GM12874 (cell line): ENCODE results near the gene STOML1.

Experiments used
- TF ChIP-seq, protein P1 (sequence below): IDR thresholded peaks from 2 replicates; pipeline ENCODE4 v1.5.1; 2011; ENCODE audit warnings: low read depth, mild to moderate bottlenecking, control low read depth, low read length, moderate library complexity; ENCODE audit not compliant: insufficient read depth

The STOML1 gene

DNA sequence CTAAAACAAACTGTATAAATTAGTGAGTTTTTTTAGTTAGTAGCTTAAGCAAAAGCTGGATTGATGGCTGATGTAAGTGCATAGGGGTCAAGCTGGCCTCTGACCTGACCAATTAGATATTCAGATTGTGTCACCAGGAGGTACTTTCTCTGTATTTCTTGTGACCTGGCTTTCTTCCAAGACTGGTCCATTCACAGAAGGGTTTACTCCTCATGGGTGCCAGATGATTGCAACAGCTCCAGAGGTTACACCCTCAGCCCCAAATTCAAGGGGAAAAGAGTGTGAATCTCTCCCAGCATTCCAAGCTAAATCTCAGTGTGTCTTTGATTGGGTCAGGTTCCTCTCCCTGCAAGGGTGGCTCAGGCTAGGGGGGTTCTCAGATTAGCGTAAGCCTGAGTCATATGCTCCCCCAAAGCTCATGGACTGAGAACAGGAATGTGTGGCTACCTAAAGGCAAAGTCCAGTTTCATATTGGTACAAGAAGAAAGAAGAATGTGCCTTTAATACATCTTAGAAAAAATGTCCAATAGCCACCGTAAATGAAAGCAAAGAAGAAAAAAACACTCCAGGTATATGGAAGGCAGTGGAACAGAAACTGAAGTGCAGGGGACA is 18.9 kb upstream of the STOML1 start:
- TF ChIP-seq, protein P1, sequence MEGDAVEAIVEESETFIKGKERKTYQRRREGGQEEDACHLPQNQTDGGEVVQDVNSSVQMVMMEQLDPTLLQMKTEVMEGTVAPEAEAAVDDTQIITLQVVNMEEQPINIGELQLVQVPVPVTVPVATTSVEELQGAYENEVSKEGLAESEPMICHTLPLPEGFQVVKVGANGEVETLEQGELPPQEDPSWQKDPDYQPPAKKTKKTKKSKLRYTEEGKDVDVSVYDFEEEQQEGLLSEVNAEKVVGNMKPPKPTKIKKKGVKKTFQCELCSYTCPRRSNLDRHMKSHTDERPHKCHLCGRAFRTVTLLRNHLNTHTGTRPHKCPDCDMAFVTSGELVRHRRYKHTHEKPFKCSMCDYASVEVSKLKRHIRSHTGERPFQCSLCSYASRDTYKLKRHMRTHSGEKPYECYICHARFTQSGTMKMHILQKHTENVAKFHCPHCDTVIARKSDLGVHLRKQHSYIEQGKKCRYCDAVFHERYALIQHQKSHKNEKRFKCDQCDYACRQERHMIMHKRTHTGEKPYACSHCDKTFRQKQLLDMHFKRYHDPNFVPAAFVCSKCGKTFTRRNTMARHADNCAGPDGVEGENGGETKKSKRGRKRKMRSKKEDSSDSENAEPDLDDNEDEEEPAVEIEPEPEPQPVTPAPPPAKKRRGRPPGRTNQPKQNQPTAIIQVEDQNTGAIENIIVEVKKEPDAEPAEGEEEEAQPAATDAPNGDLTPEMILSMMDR, result no peak

DNA sequence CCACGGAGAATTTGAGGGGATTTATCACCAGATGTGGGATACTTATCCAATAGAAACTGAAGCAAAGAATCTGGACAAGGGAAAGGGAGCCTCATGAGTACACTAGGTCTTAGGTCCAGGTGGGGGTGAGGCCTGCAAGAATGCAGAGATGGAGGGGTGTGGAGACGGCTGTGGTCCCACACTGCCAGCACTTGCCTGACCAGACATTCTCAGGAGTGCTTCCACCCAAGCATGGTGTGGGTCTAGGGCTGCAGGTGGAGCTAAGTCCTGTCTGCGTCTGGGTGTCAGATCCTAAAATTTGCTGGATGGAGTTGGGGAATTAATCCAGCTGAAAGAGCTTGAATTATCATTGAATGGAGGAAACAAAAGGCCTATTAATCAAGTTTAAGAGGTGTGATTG is 16.8 kb upstream of the STOML1 start:
- TF ChIP-seq, protein P1, result no peak

DNA sequence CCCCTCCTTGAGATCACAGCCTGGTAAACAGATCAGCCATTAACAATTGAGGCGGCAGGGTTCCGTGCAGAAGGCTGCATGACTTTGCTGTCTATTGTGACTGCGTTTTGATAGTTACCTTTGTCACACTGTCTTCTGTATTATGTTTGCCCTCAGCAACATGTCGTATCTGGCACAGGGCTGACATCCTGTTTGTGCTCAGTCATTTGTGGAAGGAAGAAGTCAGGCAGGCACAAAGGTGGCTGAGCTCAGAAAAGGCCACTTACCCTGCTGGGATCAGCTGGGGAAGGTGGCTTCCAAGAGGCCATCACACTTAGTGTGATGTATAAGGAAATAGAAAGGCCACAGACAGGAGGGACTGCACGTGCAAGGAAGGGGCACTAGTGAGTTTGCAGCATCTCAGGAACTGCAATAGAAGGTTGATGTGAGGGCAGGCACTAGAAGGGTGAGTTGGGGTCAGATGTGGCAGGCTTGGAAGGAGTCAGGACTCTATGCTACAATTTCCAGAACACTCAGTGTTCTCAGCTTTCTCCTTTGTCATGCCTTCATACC is 15.8 kb upstream of the STOML1 start:
- TF ChIP-seq, protein P1, result no peak

DNA sequence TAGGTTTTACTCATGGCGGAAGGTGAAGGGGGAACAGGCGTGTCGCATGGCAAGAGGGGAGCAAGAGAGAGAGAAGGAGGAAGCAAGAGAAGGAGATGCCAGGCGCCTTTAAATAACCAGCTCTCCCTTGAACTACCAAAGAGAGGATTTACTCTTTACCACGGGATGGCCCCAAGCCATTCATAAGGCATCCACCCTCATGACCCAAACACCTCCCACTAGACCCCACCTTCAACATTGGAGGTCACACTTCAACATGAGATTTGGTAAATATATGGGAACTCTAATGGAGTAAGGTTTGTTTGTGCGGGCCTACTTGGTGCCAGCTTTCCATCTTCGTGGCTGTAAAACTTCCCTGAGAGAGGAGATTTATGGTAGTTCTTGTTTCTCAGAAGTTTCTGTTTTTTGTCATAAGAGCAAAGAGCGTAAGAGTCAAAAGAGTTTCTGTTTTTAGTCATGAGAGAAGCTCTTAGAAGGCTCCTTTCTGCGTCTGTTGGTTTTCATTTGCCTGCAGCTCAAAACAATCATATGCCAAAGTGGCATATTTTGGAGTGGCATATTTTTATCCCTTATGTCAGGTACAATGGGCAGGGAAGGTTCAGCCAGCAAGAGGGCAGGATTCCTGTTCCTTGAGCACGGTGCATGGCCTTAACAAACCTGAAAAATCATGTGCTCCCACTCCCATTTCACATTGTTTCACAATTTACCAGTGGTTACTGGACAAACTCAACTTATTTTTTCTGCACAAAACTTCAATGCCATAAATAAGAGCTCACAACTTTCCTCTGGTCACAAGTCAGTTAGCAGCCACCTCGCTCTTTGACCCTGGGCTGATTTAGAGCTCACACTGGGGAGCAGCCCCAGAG is 14.9 kb upstream of the STOML1 start:
- TF ChIP-seq, protein P1, result no peak

DNA sequence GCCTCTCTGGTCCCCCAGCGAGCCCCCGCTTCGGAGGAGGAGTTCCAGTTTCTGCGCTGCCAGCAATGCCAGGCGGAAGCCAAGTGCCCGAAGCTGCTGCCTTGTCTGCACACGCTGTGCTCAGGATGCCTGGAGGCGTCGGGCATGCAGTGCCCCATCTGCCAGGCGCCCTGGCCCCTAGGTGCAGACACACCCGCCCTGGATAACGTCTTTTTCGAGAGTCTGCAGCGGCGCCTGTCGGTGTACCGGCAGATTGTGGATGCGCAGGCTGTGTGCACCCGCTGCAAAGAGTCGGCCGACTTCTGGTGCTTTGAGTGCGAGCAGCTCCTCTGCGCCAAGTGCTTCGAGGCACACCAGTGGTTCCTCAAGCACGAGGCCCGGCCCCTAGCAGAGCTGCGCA is 5.9 kb upstream of the STOML1 start:
- TF ChIP-seq, protein P1, result no peak

DNA sequence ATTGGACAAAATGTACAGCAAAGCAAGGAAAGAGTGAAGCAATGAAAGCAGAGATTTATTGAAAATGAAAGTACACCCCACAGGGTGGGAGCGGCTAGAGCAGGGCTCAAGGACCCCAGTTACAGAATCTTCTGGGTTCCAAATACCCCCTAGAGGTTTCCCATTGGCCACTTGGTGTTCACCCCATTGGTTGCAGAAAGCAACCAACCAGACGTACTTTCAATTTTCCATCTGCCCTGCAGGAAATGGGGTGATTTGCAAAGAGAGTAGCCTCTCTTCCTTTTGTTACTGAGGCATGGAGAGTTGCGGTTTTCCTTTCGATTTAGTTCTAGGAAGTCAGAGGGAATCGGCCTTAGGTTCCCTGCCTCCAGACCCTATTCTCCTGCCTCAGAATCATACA is 4.8 kb upstream of the STOML1 start:
- TF ChIP-seq, protein P1, result no peak

DNA sequence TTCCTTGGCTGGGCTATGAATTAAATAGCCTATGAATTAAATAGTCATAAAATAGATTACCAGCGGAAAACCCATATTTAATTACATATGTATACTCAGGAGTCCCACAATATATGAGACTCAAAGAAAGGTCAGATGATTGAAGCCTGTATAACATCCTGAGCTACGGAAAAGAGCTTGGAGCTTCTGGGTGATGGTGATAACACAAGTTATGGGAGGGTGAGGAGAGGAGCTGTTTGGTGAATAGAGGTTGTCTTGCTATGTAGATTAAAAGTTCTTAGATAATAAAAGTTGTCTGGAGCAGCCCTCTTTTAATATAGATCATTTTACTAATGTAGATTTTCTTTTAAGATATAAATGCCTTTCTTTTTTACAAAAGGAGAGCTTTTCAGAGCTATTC is 4.2 kb upstream of the STOML1 start:
- TF ChIP-seq, protein P1, result no peak
